SHP77 treated with DMSO at 0.1 percent for 48 hours (cell line): Measurements from ENCODE around the gene COA8.

Source experiments
- DNase-seq: peaks from one replicate; lab custom pipeline; 2025; lab: John Stamatoyannopoulos, UW

COA8 gene

DNA sequence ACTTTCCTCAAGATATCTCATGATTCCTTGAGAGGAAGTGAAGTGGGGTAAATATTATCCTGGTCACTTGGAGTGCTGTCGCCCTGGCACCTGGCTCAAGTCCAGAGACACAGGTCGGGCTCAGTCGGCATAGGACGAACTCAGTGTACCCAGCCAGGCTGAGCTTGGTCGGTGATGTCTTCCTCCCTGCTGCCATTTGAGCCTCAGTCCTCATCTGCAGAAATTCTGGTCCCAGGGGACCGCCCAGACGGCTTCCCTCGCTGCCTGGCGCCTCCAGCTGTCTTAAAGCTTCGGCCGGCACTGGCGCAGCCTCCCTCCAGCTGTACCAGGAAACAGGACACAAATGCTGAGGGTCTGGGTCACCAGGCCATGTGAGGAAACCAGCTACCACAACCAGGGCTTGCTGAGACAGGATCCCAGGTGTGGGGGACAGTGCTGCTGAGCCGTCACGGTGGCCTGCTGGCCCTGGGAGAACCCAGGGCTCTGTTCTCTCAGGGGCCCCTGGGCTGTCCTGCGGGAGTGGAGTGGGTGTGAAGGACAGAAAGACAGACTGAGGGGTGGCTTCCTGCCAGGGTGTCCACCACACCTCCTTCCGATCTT, 61.2 kb downstream of the COA8 start:
- DNase-seq = no peak

DNA sequence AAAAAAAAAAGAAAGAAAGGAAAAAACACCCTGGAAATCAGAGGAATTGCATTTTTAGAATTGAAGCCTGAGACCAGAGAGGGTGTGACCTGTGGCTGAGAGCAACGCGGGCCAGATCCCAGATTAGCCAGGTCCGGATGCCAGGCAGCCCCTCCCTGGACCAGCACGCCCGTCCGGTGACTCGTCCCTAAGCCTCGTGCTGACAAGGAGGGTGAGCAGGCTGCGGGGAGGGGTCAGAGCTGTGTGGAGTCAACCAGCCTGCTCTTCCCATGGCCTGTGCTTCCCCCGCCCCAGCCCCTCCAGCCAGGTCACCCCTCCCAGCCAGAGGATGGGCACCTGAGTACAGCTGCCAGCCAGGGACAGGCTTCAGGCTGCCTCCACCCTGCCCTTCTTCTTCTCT, 62.1 kb downstream of the COA8 start:
- DNase-seq = peak; percentile 38

DNA sequence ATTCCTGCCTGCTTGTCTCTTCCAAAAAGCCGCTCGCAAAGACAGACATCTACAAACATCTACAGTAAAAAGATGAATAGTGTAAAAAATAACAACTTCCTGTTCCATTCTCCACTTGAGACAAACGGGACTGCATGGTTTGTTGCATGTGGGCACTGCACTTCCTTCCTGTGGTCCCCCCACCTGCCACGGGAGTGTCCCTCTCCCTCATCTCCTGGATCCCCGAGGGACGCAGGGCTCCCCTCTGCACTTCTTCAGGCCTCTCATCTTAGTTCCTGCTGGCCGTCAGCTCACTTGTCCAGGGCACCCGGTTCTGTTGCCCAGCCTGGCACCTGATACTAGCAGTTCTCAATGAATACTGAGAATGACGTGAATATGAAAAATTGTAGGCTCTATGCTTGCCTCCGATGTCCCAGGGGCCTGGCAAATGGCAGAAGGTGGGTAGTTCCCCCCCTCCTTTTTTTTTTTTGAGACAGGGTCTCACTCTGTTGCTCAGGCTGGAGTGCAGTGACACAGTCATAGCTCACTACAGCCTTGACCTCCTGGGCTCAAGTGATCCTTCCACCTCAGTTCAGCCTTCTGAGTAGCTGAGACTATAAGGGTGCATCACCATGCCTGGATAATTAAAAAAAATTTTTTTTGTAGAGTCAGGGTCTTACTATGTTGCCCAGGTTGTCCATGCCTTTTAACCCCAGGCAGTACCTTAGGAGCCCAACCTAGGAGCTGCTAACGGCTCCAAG, 62.8 kb downstream of the COA8 start:
- no peak for DNase-seq

DNA sequence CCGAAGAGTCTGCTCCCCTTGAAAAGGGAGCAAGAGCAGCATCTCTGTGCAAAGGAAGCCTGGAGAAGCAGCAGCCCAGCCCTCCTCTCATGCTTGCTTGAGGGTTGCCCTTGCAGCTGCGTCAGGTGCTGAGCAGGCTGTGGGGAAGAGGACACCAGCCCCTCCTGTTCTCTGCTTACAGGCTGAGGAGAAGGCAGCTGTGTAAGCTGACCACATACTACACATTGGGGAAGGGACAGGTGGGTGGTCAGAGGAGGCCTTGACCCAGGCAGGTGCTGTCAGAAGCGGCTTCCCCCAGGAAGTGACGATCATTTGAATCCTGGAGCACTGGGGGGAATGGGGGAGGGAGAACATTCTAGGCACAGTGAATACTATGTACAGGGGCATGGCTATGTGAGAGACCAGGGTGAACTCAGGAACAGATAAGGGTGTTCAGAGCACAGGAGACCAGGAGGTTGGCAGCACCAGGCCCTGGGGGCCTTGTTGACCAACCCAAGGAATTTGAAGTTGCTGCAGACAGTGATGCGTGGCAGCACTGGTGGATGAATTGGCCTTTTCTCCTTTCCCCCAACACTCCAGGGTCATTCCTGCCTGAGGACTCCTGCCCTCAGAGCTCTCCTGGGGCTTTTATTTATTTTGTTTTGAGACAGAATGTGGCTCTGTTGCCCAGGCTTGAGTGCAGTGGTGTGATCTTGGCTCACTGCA, 63.5 kb downstream of the COA8 start:
- DNase-seq = peak; percentile 94

DNA sequence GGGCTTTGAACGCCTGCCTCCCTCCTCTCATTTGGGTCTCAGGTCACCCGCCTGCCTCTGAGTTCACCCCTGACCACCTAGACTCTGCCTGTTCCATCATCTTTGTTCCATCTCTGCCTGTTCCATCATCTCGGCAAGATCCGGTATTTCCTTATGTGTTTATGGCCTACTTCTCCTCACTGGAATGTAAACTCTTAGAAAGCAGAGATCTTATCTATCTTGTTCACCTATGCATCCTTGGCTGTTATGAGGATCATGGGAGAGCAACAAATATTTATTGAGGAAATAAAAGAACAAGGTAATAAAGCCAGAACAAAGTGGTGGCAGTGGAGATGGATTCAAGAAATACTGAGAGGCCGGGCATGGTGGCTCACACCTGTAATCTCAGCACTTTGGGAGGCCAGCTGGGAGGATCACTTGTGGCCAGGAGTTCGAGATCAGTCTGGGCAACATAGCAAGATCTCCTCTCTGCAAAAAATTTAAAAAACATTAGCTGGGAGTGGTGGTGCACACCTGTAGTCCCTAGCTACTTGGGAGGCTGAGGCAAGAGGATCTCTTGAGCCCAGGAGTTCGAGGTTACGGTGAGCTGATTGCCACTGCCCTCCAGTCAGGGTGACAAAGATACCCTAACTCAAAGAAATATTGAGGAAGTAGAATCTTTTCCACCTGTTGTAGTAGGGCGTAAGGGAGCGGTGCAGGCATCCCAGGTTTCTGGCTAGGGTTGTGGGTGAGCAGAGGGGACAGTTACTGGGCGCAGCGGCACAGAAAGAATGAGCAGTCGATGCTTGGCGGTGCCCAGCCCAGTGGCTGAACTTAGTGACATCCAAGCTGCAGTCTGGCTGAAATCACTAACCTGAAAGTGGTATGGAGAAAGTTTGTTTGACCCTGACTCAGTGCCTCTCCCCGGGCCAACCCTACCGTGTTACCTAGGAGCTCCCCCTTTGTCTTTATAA, 64.6 kb downstream of the COA8 start:
- DNase-seq = no peak

DNA sequence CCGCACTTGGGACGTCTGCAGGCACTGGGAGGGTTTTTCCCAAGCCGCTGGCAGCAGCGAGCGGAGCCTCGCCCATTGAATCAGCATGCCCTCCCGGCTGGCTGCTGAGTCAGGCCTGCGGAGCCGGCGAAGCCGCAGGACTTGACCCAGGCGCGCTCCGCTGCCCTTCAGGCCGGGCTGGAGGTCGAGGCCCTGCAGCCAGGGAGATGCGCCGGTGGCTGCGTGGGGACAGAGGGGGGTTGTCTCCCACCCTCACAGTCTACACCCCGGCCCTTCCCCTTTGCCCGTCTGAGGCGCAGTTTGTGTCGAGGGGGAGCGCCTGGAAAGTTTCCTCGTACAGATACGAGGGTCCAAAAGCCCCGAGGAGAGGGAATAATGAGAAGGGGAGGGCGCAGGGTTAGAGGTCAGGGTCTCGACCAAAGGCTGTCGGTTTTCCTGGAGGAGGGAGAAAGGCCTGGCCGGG, 65.5 kb downstream of the COA8 start:
- no peak for DNase-seq

DNA sequence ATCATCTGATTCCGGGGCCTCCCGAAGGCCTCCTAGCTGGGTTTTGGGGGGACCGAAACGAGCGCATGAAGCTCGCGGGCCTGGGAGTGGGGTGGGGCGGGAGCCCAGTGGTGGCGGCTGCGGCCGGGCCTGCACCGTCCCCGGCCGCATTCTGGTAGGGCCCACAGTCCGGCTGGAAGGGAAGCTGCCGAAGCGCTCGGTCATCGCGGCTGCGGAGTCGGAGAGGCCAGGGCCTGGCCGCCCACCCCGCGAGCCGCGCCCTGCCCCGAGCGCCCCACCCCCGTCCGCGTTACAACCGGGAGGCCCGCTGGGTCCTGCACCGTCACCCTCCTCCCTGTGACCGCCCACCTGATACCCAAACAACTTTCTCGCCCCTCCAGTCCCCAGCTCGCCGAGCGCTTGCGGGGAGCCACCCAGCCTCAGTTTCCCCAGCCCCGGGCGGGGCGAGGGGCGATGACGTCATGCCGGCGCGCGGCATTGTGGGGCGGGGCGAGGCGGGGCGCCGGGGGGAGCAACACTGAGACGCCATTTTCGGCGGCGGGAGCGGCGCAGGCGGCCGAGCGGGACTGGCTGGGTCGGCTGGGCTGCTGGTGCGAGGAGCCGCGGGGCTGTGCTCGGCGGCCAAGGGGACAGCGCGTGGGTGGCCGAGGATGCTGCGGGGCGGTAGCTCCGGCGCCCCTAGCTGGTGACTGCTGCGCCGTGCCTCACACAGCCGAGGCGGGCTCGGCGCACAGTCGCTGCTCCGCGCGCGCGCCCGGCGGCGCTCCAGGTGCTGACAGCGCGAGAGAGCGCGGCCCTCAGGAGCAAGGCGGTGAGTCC, 66.1 kb downstream of the COA8 start, which contains the start of gene KLC1:
KLC1 (plus strand) TSS at position 528 of the 819 bp plus-strand sequence. CDS start 25,354 bp downstream, outside the sequence.
- DNase-seq = peak; percentile 21

DNA sequence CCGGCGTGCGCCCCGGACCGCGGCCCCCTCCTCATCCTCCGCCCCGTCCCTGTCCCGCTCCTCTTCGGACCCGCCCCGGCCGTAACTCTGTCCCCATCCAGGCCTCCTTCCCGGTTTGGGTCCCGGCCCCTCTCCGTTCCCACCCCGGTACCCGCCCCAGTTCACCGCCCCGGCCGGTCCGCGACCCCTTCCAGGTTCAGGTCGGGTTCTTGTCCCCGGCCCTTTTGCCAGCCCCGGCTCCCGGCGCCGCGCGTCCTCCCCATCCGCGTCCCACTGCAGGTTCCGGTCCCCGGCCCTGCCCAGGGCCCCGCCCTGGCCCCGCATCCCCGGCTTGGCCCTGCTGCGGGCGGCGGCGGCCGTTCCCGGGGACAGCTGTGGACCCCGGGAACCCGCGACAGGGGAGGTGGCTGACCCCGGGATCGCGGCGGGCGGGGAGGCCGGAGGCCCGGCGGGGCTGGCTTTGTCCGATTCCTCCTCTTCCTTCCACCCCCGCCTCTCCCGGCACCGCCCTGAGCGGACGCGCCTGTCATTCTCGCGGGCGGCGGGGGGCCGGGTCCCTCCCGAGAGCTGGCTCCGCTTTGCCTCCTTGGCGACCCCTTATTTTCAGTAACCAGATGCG, 66.9 kb downstream of the COA8 start:
- no peak for DNase-seq

DNA sequence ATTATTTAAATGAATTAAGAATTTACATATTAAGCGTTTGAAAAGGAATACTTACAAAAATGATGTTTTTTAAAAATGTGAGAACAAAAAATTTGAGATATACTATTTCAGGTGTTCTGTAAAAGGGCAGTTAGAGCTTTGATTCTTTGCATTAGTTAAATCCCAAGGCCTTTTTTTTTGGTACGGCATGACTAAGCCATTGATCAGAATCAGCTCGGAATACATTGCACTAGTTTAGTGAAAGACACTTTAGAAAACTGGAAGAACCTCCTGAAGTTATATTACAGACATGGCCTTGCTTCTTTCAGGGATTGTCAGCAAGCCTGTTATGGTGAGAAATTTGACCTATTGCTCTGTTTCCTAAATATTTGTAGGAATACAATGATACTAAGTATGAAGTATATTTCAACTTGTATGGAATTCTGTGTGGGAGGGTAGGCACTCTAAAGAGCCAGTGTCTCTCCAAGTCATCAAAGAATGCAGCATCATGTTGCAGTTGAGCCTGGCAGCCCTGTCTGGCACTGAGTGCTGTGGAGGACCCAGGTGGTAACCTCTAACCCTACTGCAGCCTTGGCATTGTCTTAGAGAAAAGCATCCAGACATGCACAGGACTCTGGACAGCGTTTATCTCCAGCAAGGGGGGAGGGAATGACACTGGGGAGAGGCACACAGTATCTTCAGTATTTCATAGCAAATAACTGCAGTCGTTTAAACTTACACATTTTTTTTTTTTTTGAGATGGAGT, 67.8 kb downstream of the COA8 start:
- no peak for DNase-seq

DNA sequence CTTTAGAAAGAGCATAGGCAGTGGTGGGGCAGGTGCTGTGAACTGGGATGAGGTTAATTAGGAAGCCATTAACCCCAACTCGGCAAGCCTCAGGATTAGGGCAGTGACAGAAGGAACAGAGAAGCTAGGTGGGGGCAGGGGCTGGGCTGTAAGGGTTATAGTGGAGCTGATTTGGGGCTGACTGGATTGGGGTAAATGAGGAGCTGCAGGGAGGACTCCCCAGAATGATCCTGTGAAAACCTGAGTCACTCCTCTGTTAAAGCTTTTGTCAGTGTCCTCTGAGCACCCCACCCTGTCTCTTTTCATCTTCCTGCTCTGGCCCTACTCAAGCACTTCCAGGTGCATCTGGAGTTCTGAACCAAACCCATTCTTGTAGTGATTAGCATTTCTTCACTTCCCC, 70.6 kb downstream of the COA8 start:
- no peak for DNase-seq

DNA sequence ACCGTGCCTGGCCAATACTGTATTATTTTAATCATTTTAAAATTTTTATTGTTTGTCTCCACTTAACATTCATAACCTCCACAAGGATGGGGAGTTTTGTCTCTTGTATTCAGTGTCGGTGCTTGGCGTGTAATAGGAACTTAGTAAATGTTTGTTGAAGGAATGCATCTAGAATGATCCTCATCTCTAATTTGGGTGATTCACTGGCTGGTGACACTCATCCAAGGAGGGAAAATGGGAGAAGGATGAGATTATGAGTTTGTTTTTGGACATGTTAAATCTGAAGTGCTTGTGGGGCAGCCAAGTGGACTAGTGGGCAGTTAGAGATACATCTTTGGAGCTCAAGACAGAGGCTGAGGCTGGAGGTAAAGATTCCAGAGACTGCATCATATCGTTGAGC, 71.4 kb downstream of the COA8 start:
- no peak for DNase-seq

DNA sequence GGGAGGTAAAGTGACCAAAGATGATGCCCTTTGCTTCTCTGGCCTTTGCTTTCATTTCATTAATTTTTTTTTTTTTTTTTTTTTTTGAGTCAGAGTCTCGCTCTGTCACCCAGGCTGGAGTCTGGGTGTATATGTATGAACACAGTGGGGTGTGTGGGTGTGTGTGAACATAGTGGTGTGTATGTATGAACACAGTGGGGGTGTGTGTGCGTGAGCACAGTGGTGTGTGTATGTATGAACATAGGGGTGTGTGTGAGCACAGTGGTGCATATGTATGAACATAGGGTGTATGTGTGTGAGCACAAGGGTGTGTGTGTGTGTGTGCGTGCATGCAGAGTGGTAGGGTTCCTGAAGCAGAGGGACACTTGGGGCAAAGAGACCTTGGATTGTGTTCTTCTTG, 75.8 kb downstream of the COA8 start:
- no peak for DNase-seq
